Measurements from ENCODE around the gene OXCT2.
"Not testable (repeated sequence)": the region's sequence is repeated elsewhere in the genome, so short reads cannot be mapped to it uniquely, and the experiment has no call there.

Gene OXCT2

DNA sequence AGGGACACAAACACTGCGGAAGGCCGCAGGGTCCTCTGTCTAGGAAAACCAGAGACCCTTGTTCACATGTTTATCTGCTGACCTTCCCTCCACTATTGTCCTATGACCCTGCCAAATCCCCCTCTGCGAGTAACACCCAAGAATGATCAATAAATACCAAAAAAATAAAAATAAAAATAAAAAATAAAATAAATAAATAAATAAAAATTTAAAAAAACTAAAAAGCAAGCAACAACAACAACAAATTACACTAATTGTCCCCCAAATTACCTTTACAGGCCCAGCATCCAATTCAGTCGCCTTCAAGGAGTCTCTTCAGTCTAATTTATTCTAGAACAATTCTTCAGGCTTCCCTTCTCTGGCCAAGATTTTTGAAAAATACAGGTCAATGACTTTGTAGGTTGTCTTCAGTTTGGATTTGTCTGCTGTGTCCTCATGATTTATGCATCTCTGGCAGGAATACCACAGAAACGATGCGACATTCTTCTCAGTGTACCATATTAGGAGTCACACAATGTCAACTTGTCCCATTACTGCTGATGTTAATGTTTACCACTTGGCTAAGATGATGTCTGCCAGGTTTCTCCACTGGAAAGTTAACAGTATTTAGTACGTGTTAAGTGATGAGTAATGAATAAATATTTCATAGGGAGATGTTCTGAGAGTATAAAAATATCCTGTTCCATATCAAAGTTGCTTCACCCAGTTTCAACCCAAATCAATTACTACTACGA is 37.8 kb upstream of the OXCT2 start:
- H3K9me3 Mint-ChIP-seq: peaks cover 17% of the 10 kb centered on the region
- TF ChIP-seq, protein P1, sequence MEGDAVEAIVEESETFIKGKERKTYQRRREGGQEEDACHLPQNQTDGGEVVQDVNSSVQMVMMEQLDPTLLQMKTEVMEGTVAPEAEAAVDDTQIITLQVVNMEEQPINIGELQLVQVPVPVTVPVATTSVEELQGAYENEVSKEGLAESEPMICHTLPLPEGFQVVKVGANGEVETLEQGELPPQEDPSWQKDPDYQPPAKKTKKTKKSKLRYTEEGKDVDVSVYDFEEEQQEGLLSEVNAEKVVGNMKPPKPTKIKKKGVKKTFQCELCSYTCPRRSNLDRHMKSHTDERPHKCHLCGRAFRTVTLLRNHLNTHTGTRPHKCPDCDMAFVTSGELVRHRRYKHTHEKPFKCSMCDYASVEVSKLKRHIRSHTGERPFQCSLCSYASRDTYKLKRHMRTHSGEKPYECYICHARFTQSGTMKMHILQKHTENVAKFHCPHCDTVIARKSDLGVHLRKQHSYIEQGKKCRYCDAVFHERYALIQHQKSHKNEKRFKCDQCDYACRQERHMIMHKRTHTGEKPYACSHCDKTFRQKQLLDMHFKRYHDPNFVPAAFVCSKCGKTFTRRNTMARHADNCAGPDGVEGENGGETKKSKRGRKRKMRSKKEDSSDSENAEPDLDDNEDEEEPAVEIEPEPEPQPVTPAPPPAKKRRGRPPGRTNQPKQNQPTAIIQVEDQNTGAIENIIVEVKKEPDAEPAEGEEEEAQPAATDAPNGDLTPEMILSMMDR (IDR thresholded peaks at IDR 0.05; ENCODE audit: unreplicated experiment in 3 of 3): no peak
- no peaks in the 10 kb centered on the region for H3K36me3 Mint-ChIP-seq (ENCODE audit: low read depth)
- no peak overlapping the region for H3K4me3 Mint-ChIP-seq
- peak overlapping the region in 1 of 3 experiments; percentile 7 for H3K27ac Mint-ChIP-seq
- peaks cover 3% of the 10 kb centered on the region for H3K27me3 Mint-ChIP-seq (ENCODE audit: low read depth)
- H3K4me1 Mint-ChIP-seq: no peaks in the 10 kb centered on the region

DNA sequence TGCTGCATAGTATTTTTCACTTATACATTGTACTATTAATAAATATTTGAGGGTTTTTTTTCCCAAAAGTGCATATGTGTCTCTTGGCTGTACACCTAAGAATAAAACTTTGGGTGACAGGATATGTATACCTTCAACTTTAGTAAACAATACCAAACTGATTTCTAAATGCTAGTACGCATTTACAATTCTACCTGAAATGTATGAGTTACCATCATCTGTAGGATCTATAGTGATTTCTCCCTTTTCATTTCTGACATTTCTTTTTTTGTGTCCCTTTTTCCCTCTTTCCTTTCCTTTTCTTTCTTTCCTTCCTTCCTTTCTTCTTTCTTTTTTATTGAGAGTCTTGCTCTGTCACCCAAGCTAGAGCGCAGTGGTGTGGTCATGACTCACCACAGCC is 34.2 kb upstream of the OXCT2 start:
- H3K4me1 Mint-ChIP-seq: no peaks in the 10 kb centered on the region
- TF ChIP-seq, protein P1 (IDR thresholded peaks at IDR 0.05; ENCODE audit: unreplicated experiment in 3 of 3): no peak
- no peaks in the 10 kb centered on the region for H3K27me3 Mint-ChIP-seq (ENCODE audit: low read depth)
- no peak overlapping the region for H3K27ac Mint-ChIP-seq
- H3K4me3 Mint-ChIP-seq: no peak overlapping the region
- no peaks in the 10 kb centered on the region for H3K36me3 Mint-ChIP-seq (ENCODE audit: low read depth)
- H3K9me3 Mint-ChIP-seq: peaks cover 15% of the 10 kb centered on the region

- Mint-ChIP-seq H3K27me3 (ENCODE audit: low read depth) (peaks cover 3% of the 10 kb centered on the region), H3K9me3 (peaks cover 11% of the 10 kb centered on the region), H3K27ac (no peak overlapping the region), H3K36me3 (ENCODE audit: low read depth) (no peaks in the 10 kb centered on the region), H3K4me1 (no peaks in the 10 kb centered on the region), H3K4me3 (no peak overlapping the region)
- TF ChIP-seq, protein P1 (IDR thresholded peaks at IDR 0.05; ENCODE audit: unreplicated experiment in 3 of 3): no peak
Observed at GRCh38 chr1:39802496-39803260, 31.5 kb upstream of the OXCT2 start.

DNA sequence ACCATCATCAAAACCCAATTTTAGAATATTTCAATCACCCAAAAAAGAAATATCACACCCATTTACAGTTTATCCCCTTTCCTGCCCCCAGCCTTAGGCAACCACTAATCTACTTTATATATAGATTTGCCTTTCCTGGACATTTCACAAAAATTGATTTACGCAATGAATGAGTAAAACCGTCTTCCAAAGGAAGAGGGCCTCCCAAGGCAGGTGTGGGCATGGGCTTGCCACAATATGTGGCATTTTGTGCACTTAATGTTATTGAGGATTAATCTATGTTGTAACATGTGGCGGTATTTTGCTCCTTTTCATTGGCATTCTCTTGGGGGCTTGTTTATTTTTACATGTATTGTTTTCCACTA is 29.3 kb upstream of the OXCT2 start:
- no peak overlapping the region for H3K4me3 Mint-ChIP-seq
- no peaks in the 10 kb centered on the region for H3K4me1 Mint-ChIP-seq
- H3K27ac Mint-ChIP-seq: no peak overlapping the region
- H3K9me3 Mint-ChIP-seq: peaks cover 5% of the 10 kb centered on the region
- peaks cover 8% of the 10 kb centered on the region for H3K27me3 Mint-ChIP-seq (ENCODE audit: low read depth)
- TF ChIP-seq, protein P1 (IDR thresholded peaks at IDR 0.05; ENCODE audit: unreplicated experiment in 3 of 3): no peak
- H3K36me3 Mint-ChIP-seq (ENCODE audit: low read depth): no peaks in the 10 kb centered on the region

- Mint-ChIP-seq H3K27ac (no peak overlapping the region), H3K4me3 (no peak overlapping the region), H3K27me3 (ENCODE audit: low read depth) (peaks cover 8% of the 10 kb centered on the region), H3K36me3 (ENCODE audit: low read depth) (no peaks in the 10 kb centered on the region), H3K9me3 (peaks cover 2% of the 10 kb centered on the region), H3K4me1 (no peaks in the 10 kb centered on the region)
- TF ChIP-seq, protein P1 (IDR thresholded peaks at IDR 0.05; ENCODE audit: unreplicated experiment in 3 of 3): peak; percentile 45 to 68 (median 66)
Observed at GRCh38 chr1:39799770-39800470, 28.8 kb upstream of the OXCT2 start.

- not testable (repeated sequence) for H3K27me3 Mint-ChIP-seq (ENCODE audit: low read depth); H3K36me3 Mint-ChIP-seq (ENCODE audit: low read depth); H3K4me3 Mint-ChIP-seq; H3K4me1 Mint-ChIP-seq; H3K9me3 Mint-ChIP-seq; H3K27ac Mint-ChIP-seq
Observed at GRCh38 chr1:39798859-39799769, 28.0 kb upstream of the OXCT2 start.
